Uterus (tissue), 2 donors: ENCODE measurements around the gene HARS1.

Experiments
- POLR2A ChIP-seq, 2 donors: fragments of 450-650 bp; IDR thresholded peaks; one replicate each; pipeline ENCODE4 v1.6.1; 2016; ENCODE audit warnings: antibody characterized with exemption in 2 of 2, mild to moderate bottlenecking in 1 of 2, moderate library complexity in 1 of 2
- TF ChIP-seq, protein P1 (sequence below), 4 experiments: fragments of 200-600 bp in 2 of 4; fragments of 450-650 bp in 2 of 4; sonication (generic) in 2 of 4; IDR thresholded peaks; one replicate each; pipeline ENCODE4 v1.5.1; 2016 to 2019; ENCODE audit warnings: antibody characterized with exemption in 4 of 4, mild to moderate bottlenecking in 2 of 4, moderate library complexity in 1 of 4

DNA sequence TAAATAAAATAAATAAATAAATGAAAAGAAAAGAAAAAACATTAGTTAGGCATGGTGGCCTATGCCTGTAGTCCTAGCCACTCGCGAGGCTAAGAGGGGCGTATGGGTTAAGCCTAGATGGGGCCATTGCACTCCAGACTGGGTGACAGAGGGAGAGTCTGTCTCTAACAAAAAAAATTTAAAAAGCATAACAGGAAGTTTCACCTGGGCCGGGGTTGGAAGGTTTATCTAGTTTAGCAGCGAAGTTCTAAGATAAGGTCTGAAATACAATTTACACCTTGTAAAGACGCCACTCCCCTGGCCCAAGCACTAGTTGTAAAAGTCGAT, 27.1 kb upstream of the HARS1 start:
- TF ChIP-seq, protein P1, sequence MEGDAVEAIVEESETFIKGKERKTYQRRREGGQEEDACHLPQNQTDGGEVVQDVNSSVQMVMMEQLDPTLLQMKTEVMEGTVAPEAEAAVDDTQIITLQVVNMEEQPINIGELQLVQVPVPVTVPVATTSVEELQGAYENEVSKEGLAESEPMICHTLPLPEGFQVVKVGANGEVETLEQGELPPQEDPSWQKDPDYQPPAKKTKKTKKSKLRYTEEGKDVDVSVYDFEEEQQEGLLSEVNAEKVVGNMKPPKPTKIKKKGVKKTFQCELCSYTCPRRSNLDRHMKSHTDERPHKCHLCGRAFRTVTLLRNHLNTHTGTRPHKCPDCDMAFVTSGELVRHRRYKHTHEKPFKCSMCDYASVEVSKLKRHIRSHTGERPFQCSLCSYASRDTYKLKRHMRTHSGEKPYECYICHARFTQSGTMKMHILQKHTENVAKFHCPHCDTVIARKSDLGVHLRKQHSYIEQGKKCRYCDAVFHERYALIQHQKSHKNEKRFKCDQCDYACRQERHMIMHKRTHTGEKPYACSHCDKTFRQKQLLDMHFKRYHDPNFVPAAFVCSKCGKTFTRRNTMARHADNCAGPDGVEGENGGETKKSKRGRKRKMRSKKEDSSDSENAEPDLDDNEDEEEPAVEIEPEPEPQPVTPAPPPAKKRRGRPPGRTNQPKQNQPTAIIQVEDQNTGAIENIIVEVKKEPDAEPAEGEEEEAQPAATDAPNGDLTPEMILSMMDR (IDR thresholded peaks at IDR 0.05): no peak
- no peak for TF ChIP-seq POLR2A (IDR thresholded peaks at IDR 0.05)
